Mucosa of gallbladder (tissue), 1 donor: ENCODE data around the gene PAIP2. TPM values are rescaled to one million over a fixed set of nuclear protein-coding genes. Genes with fewer than 3 reads are reported as not detected.
"Not testable (repeated sequence)": the region's sequence is repeated elsewhere in the genome, so short reads cannot be mapped to it uniquely, and the experiment has no call there.

Experiments
- DNase-seq: peaks from one replicate; pipeline ENCODE4 v3.0.0-alpha.2; 2020; ENCODE audit warnings: low spot score
- total RNA-seq: library from RNA; stranded (reverse); gene quantifications from one replicate; pipeline ENCODE4 v1.2.1, GENCODE V29; 2021
- donor health status: DM: no; HTN: no; CAD: no.

The PAIP2 gene
- total RNA-seq, 1 donor from 2014 or later: 73.3 TPM

DNA sequence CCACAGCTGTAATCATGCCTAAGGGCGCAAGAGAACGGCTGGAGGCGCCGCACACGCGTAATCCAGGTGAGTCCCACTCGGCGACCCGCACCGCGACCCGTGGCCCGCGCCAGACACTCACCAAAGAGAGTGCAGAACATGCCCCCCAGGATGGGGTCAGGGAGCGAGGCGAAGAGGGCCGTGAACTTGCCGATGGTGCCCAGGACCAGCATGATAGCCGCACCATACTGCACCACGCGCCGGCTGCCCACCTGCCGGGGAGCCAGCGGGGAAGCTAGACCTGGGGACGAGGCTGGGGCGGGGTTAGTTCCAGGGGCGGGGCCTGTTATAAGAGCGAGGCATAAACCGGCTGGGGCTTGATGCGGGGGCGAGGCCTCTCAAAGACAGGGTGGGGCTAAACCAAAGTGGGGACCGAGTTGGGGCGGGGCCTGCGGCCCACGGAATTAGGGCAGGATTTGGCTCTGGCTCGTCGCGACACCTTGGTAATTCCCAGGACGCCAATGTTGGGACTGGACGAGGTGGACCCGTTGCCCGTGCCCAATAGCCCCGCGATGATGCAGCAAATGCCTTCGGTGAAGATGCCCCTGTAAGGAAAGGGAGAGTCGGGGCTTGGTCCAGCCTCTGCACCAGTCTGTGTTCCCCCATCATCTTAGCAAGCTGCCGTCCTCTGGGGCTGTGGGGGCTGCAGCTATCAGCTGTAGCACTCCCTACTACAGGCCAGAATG lies 36.6 kb downstream of the PAIP2 start:
- DNase-seq: no peak

DNA sequence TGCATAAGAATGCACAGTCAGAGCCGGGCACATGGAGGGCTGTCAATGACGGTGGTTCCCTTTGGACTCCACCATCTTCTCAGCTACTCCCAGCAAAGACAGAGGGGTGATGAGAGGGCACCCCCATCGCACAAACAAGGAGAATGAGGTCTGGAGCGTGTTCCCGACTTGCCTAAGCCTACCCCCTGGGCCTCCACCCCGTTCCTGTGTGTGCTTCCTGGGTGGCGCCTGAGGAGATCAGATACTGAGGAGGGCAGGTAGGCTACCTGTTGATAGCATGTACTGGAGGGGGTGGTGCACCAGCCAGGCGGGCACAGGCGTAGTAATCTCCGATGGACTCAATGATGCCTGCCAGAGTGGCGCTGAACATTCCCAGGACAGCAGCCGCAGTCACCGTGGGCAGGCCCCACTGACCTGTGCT lies 37.3 kb downstream of the PAIP2 start:
- no peak for DNase-seq

DNA sequence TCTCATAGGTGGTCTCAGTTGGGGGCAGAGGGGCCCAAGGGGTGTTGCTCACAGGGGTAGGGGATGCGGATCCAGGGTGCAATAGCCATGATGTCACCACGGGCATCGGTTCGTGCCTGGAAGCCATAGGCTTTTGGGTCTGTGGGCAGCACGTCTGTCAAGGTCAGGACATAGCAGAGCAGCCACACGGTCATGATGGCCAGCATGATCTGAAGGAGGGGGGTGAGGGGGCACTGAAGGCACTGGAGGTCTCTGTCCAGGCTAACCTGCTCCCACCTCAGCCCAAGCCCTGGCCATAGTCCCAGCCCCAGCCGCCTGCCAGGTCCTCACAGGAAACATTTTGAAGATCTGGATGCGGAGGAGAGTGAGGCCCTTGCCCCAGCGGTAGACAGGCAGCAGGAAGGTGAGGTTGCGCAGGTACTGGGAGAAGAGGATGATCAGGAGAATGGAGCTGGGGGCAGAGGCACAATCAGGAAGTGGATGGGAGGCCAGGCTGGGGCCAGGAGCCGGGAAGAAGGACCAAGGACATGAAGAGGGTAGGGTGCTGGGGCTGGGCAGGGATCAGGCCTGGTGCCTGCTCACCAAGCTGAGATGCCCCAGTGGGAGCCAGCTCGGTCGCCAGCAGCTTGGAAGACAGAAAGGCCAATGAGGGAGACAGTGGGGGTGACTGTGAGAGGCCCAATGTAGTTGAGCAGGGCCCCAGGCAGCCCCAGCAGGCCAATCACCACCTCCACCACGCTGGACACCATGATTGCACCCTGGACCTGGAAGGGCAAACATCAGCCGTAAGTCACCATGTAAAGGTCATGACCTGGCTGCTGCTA lies 38.2 kb downstream of the PAIP2 start:
- no peak for DNase-seq

DNA sequence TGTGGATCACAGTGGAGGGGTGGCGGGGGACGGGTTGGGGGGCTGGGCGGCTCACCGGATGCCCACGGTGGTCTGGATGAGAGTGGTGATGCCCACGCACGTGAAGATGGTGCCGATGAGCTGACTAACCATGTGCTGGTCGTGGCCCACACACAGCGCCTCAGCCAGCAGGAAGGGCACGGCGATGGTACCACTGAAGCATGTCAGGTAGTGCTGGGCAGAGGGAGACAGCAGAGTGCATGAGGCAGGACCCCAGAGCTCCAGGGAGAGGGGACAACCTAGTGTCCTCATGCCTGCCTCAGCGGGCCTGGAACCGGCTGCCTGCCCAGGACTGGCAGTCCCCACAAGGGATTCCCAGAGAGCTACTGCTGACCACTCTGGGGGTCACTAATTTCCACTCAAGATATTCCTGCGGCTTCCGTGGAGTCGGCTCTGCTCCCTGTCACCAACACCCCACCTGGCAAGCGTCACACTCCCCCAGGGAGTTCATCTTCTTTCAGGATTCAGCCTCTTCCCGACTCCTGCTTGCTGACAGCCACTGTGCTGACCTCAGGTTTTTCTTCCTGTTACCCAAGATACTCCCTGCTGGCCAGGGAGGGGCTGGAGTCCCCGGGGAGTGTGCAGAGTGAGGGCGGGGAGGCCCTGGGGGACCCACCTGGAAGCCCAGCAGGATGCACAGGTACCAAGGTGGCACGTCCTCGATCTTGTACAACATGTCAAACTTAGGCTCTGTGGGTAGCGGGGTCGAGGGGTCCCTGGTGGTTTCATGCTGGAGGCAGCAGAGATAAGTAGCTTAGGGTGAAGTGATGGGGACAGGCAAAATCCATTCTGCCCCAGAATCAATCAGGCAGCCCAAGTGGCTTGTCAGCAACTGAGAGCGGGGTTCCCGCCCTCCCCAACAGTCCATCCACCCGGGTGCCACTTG lies 40.4 kb downstream of the PAIP2 start:
- no peak for DNase-seq

DNA sequence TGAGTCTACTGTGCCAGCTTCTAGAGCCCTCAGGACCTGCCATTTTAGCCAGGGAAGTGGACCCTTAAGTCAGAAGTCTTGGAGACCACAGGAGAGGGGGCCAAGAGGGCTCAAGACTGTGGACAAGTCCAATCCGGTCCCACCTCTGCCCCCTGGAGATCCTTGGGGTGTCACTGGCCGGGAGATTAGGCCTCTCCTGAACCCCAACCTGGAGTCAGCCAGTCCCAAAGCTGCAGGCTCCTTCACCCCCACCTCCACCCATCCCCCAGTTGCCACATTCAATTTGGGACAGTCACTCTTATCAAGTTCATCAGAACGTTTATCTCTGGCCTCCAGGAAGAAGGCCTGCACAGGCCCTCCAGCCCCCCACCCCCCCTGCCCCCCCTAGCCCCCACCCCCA lies 41.2 kb downstream of the PAIP2 start:
- DNase-seq: no peak

DNA sequence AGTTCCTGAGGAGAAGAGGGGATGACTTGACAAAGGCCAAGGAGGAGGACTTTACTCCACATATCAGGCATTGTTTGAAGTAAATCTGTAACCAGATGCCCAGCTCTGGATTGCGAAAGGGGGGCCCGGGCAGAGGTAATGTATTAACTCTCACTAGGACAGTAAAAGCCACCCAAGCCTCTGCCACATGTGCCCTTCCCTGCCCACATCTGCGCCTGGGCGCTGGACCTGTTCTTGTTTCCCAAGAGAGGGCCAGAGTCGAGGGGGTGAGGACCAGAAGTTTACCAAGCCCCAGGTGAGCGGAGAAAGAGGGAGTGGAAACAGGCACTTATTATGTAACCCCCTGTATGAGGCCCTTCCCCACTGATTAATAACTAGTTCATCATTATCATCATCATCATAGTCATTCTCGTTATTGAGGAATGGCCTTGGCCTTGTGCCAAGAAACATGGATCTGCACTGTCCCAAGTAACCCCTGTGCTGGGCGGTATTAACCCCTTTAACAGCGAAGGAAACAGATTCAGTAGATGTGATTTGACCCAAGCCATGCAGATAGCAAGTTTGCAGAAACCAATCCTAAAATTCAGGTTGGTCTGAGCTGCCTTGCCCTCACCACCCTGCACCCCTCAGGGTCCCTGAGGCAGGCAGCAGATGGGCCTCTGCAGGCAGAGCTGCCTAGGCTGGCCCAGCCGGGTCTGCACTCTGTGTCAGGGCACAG lies 41.8 kb downstream of the PAIP2 start, which contains the start of gene SLC23A1:
Gene SLC23A1 (minus strand): TSS at position 23 of the 718 bp plus-strand sequence. CDS start 44 bp downstream, outside the sequence.
- peak; percentile 77 for DNase-seq

DNA sequence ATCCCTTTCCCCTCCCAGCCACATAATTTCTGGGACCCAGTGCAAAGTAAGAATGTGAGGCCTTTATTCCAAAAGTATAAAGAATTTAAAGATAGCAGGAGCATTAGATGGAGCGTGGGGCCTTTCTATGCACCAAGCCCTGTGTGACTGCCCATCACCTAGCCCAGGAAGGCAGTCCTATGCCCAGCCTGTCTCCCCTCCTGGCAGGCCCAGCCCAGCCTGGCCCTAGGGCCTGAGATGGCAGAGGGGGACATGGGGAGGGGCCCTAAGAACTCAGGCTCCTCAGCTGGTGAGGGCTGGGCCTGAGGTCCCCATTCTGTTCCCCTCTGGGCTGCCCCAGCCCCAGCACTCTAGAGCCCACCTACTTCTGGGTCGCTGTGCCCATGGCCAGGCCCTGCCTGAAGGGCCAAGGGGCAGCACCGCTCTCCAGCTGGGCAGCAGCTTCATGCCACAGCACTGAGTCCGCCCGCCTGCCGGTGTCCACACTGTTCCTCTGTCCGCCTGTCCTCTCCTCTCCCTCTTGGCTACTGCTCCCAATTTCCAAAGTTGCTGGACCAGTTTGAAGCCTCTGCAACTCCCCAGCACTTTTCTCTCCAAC lies 42.4 kb downstream of the PAIP2 start:
- DNase-seq: no peak

DNA sequence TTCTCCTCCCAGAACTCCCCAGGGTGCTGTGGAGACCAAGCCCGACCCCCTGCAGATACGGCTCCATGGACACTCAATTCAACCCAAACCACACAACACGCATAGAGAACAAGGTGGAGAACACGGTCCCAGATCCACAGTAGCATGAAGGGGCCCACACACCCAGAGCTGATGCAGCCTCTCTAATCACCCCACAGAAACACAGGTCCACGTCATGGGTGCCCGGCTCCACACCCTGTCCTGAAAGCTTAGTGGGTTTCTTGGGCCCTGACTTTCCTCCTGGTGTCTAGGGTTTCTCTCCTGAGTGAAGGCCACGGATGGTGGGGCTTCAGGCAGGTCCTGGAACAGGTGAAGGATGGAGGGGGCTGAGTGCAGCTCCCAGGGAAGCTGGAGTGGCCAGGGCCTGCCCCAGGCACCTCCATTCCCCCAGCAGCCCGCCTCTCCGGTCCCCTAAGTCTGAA lies 43.0 kb downstream of the PAIP2 start:
- DNase-seq: no peak

DNA sequence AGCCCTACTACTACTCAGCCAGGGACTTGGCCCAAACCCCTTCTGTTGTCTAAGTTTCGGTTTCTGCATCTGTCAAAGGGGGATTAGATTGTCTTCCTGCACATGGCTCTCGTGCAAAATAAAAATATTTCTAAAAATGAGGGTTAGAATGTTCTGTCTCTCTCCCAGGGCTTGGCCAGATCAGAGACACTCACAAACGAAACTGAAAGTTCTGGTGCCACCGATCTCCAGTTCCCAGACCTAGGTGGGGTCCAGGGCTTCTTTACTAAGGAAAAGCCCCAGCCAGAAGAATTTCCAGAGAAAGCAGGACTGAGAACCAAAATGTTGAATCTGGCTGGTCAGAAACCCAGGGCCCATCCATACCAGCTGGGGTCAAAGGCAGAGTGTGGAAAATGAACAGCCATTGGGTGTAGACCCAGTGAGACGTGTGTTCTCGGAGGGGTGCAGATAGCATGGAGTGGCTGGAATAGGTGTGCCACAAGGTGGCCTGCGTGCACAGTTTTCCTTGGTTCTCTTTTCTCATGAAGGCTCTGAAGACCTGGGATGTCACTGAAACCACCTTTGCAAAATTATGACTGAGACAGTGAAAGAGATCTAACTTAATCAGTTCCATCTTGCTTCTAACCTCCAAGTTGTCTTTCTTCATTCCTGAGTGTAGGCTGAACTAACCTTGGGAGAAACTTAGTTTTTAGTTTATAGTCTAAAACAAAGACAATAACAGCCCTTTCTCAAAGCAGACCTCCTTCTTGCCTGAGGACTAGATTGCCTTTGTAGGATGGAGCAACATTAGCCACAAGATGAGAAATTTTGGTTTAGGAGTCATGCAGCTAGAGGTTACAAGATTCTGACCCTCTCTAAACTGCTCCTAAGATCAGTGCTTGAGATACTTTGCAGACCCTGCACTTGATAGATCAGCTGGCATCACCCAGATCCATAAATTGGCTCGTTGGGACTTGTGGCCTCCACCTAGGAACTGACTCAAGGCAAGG lies 43.7 kb downstream of the PAIP2 start:
- DNase-seq: no peak

DNA sequence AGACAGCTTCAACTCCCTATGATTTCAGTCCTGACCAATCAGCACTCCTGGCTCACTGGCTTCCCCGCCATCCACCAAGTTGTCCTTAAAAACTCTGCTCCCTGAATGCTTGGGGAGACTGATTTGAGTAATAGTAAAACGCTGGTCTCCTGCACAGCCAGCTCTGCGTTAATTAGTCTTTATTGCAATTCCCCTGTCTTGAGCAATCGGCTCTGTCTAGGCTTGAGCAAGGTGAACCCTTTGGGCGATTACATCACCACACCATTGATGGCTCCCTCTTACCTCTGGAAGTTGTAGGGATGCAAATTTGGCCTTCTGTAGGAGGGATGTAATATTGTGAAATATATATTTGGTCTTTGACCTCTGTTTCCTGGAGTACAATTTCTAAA lies 44.4 kb downstream of the PAIP2 start:
- DNase-seq: no peak

DNA sequence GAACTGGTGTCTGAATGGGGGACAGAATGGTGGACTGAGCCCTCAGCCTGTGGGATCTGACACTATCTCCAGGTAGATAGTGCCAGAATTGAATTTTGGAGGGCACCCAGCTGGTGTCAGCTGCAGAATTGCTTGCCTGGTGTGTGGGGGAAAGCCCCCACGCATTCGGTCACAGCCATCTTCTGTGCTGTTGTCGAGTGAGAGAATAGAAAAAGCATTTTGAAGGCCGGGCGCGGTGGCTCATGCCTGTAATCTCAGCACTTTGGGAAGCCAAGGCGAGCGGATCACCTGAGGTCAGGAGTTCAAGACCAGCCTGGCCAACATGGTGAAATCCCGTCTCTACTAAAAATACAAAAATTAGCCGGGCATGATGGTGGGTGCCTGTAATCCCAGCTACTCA lies 45.3 kb downstream of the PAIP2 start:
- not testable (repeated sequence) for DNase-seq

DNA sequence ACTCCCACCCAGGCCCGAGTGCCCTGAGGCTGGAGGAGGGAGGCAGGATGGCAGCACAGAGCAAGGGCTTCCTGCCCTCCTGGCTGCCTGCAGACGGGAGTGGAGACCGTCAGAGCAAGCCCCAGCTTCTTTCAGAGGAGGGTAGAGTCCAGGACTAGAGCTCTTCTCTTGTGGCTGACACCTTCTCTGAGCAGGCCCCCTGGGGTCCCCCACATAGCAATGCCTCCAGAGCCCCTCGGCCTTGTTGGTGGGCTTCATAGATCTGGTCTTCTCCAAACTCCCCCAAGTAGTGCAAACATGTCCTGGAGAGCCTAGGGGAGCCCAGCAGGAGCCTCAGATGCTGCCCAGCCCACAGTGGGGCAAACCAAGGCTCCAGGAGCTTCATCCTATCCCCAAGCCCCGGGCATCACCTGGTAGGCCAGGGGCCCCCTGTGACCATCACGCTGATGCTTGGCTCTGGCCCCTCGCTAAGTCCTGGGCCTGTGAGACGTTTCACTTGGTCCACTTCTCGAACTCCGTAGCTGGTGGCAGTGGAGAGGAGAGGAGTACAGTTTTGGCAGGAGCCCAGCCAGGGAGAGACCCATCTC lies 46.0 kb downstream of the PAIP2 start:
- no peak for DNase-seq

DNA sequence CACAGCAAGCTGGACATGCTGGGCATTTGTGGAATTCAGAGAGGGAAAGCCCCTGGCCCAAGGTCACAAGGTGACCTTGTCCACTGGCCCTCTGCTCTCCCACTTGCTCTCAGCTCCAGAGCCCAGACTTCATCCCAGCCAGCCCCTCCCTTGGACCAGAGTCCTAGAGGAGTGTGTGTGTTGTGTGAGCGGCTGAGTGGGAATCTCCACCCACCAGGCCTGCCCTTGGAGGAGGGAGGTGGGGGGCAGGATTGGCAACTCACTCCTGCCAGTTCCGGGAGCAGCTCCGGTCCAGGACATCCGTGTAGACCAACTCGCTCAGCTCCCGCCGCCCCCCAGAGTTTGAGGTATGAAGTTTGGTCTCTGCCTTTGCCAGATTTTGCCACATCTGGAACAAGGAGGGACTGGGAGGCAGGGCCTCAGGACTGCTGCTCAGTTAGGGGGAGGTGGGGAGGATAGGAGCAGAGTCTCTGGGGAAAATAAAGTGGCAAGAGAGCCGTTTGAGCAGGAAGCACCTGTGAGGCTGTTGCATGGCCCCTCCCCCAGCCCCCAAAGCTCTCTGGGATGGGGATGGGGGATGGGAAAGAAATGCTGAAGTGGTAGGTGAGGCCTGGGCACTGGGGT lies 46.7 kb downstream of the PAIP2 start:
- DNase-seq: peak; percentile 73

DNA sequence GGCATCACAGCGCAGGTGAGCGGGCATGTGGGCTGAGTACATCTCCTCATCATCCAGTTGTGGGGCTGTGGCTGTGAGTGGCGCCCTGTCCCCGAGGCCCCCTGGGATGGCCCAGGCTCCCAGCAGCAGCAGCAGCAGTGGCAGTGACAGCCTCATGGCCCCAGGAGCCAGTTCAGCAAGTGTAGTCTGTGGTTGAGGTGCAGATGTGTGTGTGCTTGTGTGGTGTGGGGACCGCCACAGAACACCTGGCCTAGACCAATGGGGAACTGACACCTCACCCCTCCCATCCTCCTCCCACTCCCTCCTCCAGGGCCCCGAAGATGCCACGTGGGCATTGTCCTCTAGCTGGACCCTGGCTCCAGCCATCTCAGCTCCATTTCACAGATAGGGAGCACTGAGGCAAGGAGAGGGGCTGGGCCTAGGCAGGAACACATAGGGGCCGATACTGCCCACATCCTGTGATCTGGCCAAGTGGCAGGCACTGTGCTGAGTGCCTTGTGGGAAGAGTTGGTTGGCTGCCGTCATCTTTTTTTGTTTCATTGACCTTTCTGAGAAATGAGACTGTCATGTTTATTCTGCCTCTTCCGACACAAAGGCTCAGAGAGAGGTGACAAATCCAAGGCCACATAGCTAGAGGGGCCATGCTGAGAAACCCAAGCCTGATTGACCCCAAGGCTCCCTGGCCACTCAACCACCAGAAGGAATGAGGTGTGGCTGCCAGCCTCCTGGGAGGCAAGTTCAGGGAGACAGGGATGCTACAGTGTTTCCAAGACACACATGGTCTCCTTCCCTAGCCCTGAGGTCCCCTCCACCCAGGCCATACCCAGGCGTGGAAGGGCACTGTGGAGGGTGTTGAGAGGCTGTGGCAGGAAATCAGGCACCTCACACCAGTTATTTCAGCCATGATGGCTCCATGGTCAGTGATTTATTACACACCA lies 48.3 kb downstream of the PAIP2 start, which contains the start of gene MZB1:
Gene MZB1 (minus strand): TSS at position 213 of the 938 bp plus-strand sequence. CDS start 57 bp downstream, at position 156.
- no peak for DNase-seq

DNA sequence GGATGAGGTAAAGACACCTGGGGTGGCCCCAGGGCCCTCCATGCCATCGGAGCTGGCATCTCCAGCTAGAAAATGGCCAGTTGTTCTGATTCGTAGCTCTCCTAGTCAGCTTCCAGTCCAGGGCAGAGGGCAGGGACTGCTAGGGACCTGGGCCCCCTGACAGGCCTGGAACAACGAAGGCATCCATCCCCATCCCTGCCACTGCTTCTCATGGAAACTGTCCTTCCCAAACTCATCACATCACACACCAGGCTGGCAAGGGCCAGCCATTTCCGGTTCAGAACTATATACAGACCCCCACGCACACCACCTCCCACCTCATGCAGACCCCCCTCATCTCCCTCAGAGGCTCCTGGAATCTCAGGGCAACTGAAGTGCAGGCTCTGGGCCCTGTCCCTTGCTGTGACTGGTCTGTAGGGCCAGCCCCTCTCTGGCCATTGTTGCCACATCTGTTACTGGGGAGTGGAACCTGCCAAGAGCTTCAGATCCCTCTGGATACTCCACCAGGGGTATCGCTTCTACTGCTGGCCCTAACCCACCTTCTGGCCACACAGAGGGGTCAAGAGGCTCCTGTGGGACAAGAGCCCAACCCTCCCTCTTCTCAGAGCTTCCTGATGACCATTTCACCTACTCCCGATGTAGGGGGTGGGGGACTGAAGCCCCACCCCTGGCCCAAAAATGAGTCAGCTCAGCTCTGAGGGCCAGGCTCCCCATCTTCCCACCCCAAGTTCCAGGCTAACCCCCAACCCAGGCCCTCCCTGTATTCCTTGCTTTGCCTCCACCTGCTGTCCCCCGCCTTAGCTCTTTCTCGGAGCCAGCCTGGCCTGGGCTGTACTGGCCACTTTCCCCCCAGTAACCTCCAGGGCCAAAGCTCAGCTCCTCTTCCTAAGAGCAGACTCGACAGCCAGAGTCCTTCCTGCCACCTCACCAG lies 49.2 kb downstream of the PAIP2 start:
- no peak for DNase-seq
